AG09309 (cell line): Measurements from ENCODE around the gene UBE4B.

Source experiments
- DNase-seq: peaks from one replicate; pipeline ENCODE4 v3.0.0-alpha.2; 2010; ENCODE audit warnings: low read depth
- H3K4me3 ChIP-seq: 2 replicates; pipeline ENCODE4 v1.5.1; 2011; ENCODE audit warnings: mild to moderate bottlenecking, low read depth, low read length, moderate library complexity; ENCODE audit not compliant: control insufficient read depth
- CTCF ChIP-seq: IDR thresholded peaks from 2 replicates; pipeline ENCODE4 v1.5.1; 2011; ENCODE audit warnings: mild to moderate bottlenecking, low read depth, low read length, inconsistent platforms; ENCODE audit not compliant: insufficient read depth, control insufficient read depth; ENCODE audit errors: missing control alignments

UBE4B gene

GRCh38 chr1:10140981-10141380 lies 108.2 kb downstream of the UBE4B start:
- H3K4me3 ChIP-seq, result no peak overlapping the region
- DNase-seq, result no peak
- no peak for TF ChIP-seq CTCF

GRCh38 chr1:10143961-10144485 lies 111.3 kb downstream of the UBE4B start:
- DNase-seq, result no peak
- TF ChIP-seq CTCF, result no peak
- H3K4me3 ChIP-seq, result no peak overlapping the region

GRCh38 chr1:10146391-10146790 lies 113.6 kb downstream of the UBE4B start:
- no peak for DNase-seq
- no peak for TF ChIP-seq CTCF
- H3K4me3 ChIP-seq, result no peak overlapping the region

GRCh38 chr1:10149231-10149630 lies 116.5 kb downstream of the UBE4B start:
- DNase-seq, result no peak
- TF ChIP-seq CTCF, result no peak
- H3K4me3 ChIP-seq, result no peak overlapping the region

GRCh38 chr1:10152709-10153284 lies 120.0 kb downstream of the UBE4B start:
- peak; percentile 4 for DNase-seq
- H3K4me3 ChIP-seq, result no peak overlapping the region
- peak; percentile 85 for TF ChIP-seq CTCF

GRCh38 chr1:10155087-10155712 lies 122.4 kb downstream of the UBE4B start:
- no peak overlapping the region for H3K4me3 ChIP-seq
- no peak for DNase-seq
- TF ChIP-seq CTCF, result no peak
